HEK293 (cell line): ENCODE data around the gene ASTN2.

Experiments
- CTCF ChIP-seq: fragments of 450-650 bp; formaldehyde crosslinking; IDR thresholded peaks from 2 replicates; pipeline ENCODE4 v1.5.1; 2016; ENCODE audit warnings: missing biosample characterization, missing genetic modification characterization
- KLF10 ChIP-seq: fragments of 450-650 bp; IDR thresholded peaks from 2 replicates; pipeline ENCODE4 v1.5.1; 2018; ENCODE audit warnings: missing biosample characterization, mild to moderate bottlenecking, missing genetic modification characterization
- MYNN ChIP-seq: fragments of 450-650 bp; formaldehyde crosslinking; IDR thresholded peaks from 2 replicates; pipeline ENCODE4 v1.5.1; 2016; ENCODE audit warnings: missing biosample characterization, missing genetic modification characterization, borderline replicate concordance
- REST ChIP-seq: fragments of 450-650 bp; formaldehyde crosslinking; IDR thresholded peaks from 2 replicates; pipeline ENCODE4 v1.5.1; 2016; ENCODE audit warnings: missing biosample characterization, missing genetic modification characterization
- SCRT1 ChIP-seq: fragments of 450-650 bp; formaldehyde crosslinking; IDR thresholded peaks from 2 replicates; pipeline ENCODE4 v1.5.1; 2016; ENCODE audit warnings: missing biosample characterization, missing genetic modification characterization, borderline replicate concordance
- TCF7L2 ChIP-seq: IDR thresholded peaks from 2 replicates; pipeline ENCODE4 v1.6.1; 2011; ENCODE audit warnings: low read depth, mild to moderate bottlenecking, inconsistent platforms, low read length, moderate library complexity, borderline replicate concordance
- YY1 ChIP-seq: fragments of 450-650 bp; formaldehyde crosslinking; IDR thresholded peaks from 2 replicates; pipeline ENCODE4 v1.5.1; 2018; ENCODE audit warnings: missing biosample characterization, missing genetic modification characterization
- ZNF138 ChIP-seq: fragments of 450-650 bp; formaldehyde crosslinking; IDR thresholded peaks from 2 replicates; pipeline ENCODE4 v1.5.1; 2016; ENCODE audit warnings: missing biosample characterization, missing genetic modification characterization, borderline replicate concordance
- ZNF18 ChIP-seq: fragments of 450-650 bp; formaldehyde crosslinking; IDR thresholded peaks from 2 replicates; pipeline ENCODE4 v1.5.1; 2016; ENCODE audit warnings: missing biosample characterization, missing genetic modification characterization
- ZNF274 ChIP-seq, 2 experiments: fragments of 200-500 bp in 1 of 2; fragments of 450-650 bp in 1 of 2; sonication (Bioruptor generic) in 1 of 2; formaldehyde crosslinking in 1 of 2; IDR thresholded peaks; 2 replicates each; pipeline versions ENCODE4 v1.5.1 to v1.6.1; 2014 to 2016; ENCODE audit warnings: borderline replicate concordance in 1 of 2, inconsistent platforms in 1 of 2, low read length in 1 of 2, missing biosample characterization in 1 of 2, missing genetic modification characterization in 1 of 2
- ZNF560 ChIP-seq: fragments of 450-650 bp; formaldehyde crosslinking; IDR thresholded peaks from 2 replicates; pipeline ENCODE4 v1.5.1; 2017; ENCODE audit warnings: missing biosample characterization, missing genetic modification characterization, borderline replicate concordance

GRCh38 chr9:117136461-117136860, 278.4 kb downstream of the ASTN2 start:
- TF ChIP-seq CTCF (tag by site-specific recombination) (no peak), ZNF560 (no peak), ZNF138 (no peak), SCRT1 (tag by site-specific recombination) (no peak), TCF7L2 (no peak), ZNF18 (tag by site-specific recombination) (no peak), KLF10 (tag by site-specific recombination) (no peak), ZNF274 (IDR thresholded peaks at IDR 0.05; ENCODE audit: low read length) (no peak), ZNF274 (tag by site-specific recombination; IDR thresholded peaks at IDR 0.05; ENCODE audit: borderline replicate concordance) (no peak), REST (tag by site-specific recombination) (no peak), YY1 (tag by site-specific recombination) (no peak), MYNN (tag by site-specific recombination) (no peak)
